IMR-90 (cell line): ENCODE results near the gene PTPRG.

Experiments used
- CHD1 ChIP-seq: IDR thresholded peaks from 2 replicates; pipeline ENCODE4 v1.6.1; 2012; ENCODE audit warnings: low read depth, low read length, improper control_type of control experiment
- CTCF ChIP-seq: conservative IDR thresholded peaks from 2 replicates; pipeline ENCODE4 v1.5.1; 2012; ENCODE audit warnings: mild to moderate bottlenecking, low read depth, low read length, improper control_type of control experiment
- ELK1 ChIP-seq: fragments of 150-350 bp; IDR thresholded peaks from 2 replicates; pipeline ENCODE4 v1.6.1; 2016; ENCODE audit warnings: low read depth, mild to moderate bottlenecking, low read length, moderate library complexity, borderline replicate concordance
- MXI1 ChIP-seq: IDR thresholded peaks from 2 replicates; pipeline ENCODE4 v1.6.1; 2012; ENCODE audit warnings: low read depth, mild to moderate bottlenecking, low read length, moderate library complexity, borderline replicate concordance

GRCh38 chr3:62128051-62128450 lies 566.7 kb downstream of the PTPRG start:
- TF ChIP-seq CTCF (no peak), CHD1 (no peak), ELK1 (no peak), MXI1 (no peak)
